Calu3 (cell line): ENCODE data around the gene IRX4. TPM values are rescaled to one million over a fixed set of nuclear protein-coding genes. Genes with fewer than 3 reads are reported as not detected.

Source experiments
- BruUV-seq: library from RNA; stranded (reverse); fragments of 400-500 nt; replicated peaks from 2 replicates; lab custom pipeline; 2021; lab: Mats Ljungman, UMichigan
- CTCF ChIA-PET: fragments of 300-600 bp; sonication (Branson Sonifier 250); formaldehyde crosslinking; loops from one replicate; lab custom pipeline; 2022; ENCODE audit warnings: antibody characterized with exemption; lab: Charles Lee
- DNase-seq: peaks from one replicate; pipeline ENCODE4 v3.0.0; 2022
- H3K27ac Mint-ChIP-seq: one replicate; pipeline ENCODE4 v1.8.0; 2022; ENCODE audit warnings: mixed read lengths; ENCODE audit not compliant: unreplicated experiment
- H3K27me3 Mint-ChIP-seq: one replicate; pipeline ENCODE4 v1.8.0; 2022; ENCODE audit warnings: mixed read lengths; ENCODE audit not compliant: unreplicated experiment
- H3K36me3 Mint-ChIP-seq: one replicate; pipeline ENCODE4 v1.8.0; 2022; ENCODE audit warnings: mild to moderate bottlenecking, moderate library complexity, mixed read lengths; ENCODE audit not compliant: insufficient read depth, unreplicated experiment
- H3K4me1 Mint-ChIP-seq: one replicate; pipeline ENCODE4 v1.8.0; 2022; ENCODE audit warnings: mild to moderate bottlenecking, low read depth, mixed read lengths; ENCODE audit not compliant: unreplicated experiment
- H3K4me3 Mint-ChIP-seq: one replicate; pipeline ENCODE4 v1.8.0; 2022; ENCODE audit warnings: mild to moderate bottlenecking, low read depth, moderate library complexity, mixed read lengths; ENCODE audit not compliant: unreplicated experiment
- H3K9me3 Mint-ChIP-seq: one replicate; pipeline ENCODE4 v1.8.0; 2022; ENCODE audit warnings: low read depth, mixed read lengths; ENCODE audit not compliant: unreplicated experiment
- intact Hi-C: fragments of 100-400 bp; cut with micrococcal nuclease; formaldehyde crosslinking; loops from one replicate; pipeline ENCODE4 v1.10.0; 2022; ENCODE audit not compliant: unreplicated experiment
- total RNA-seq: library from RNA; stranded (reverse); gene quantifications from 2 replicates; pipeline ENCODE4 v1.2.3, GENCODE V29; 2022
- TF ChIP-seq, protein P1 (sequence below): fragments of 200-600 bp; IDR thresholded peaks from one replicate; pipeline ENCODE4 v1.8.0; 2022; ENCODE audit warnings: antibody characterized with exemption; ENCODE audit not compliant: unreplicated experiment

The IRX4 gene
- total RNA-seq, 1 experiment from 2014 or later = not detected

DNA sequence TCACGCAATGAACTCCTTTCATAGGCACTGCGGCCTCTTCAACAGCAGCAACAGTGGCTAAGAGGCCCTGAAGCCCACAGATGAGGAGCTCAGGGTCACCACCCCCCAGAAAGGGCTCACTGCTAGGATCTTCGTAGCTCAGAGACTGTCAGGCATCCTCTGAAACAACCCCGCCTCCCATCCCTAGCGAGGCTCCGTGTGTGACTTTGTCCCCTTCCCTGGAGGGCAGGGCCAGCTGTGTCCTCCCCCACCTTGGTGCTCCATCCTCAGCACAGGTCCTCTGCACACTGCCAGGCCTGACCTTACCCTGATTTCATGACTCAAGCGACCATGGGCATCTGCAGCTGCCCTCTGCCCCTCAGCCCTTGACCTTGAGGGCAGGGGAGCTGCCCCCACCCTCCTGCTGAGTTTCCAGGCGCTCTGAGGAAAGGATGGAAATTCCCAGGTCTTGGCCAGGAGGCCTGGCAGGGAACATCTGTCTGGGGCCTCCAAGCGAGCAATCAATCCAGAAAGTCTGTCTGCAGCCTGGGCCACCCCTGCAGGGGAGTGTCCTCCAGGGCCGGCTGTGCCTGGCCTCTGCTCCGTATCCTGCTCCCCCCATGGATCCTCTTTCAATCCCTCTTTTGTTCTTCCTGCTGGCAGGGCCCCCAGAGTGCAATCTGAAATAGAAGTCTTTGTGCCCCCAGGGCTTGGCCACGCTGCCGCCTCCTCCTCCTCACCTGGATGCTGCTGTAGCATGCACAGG lies 6.8 kb upstream of the IRX4 start:
- H3K36me3 Mint-ChIP-seq = no peaks in the 10 kb centered on the region
- intact Hi-C loops = no loop called here
- H3K27ac Mint-ChIP-seq = no peak overlapping the region
- peaks cover 2% of the 10 kb centered on the region for H3K9me3 Mint-ChIP-seq
- TF ChIP-seq, protein P1, sequence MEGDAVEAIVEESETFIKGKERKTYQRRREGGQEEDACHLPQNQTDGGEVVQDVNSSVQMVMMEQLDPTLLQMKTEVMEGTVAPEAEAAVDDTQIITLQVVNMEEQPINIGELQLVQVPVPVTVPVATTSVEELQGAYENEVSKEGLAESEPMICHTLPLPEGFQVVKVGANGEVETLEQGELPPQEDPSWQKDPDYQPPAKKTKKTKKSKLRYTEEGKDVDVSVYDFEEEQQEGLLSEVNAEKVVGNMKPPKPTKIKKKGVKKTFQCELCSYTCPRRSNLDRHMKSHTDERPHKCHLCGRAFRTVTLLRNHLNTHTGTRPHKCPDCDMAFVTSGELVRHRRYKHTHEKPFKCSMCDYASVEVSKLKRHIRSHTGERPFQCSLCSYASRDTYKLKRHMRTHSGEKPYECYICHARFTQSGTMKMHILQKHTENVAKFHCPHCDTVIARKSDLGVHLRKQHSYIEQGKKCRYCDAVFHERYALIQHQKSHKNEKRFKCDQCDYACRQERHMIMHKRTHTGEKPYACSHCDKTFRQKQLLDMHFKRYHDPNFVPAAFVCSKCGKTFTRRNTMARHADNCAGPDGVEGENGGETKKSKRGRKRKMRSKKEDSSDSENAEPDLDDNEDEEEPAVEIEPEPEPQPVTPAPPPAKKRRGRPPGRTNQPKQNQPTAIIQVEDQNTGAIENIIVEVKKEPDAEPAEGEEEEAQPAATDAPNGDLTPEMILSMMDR = no peak
- H3K4me1 Mint-ChIP-seq = no peaks in the 10 kb centered on the region
- H3K4me3 Mint-ChIP-seq = no peak overlapping the region
- CTCF ChIA-PET = no interaction called here
- peaks cover 59% of the 10 kb centered on the region for H3K27me3 Mint-ChIP-seq
- no peak for DNase-seq
- BruUV-seq = no TSS peak

DNA sequence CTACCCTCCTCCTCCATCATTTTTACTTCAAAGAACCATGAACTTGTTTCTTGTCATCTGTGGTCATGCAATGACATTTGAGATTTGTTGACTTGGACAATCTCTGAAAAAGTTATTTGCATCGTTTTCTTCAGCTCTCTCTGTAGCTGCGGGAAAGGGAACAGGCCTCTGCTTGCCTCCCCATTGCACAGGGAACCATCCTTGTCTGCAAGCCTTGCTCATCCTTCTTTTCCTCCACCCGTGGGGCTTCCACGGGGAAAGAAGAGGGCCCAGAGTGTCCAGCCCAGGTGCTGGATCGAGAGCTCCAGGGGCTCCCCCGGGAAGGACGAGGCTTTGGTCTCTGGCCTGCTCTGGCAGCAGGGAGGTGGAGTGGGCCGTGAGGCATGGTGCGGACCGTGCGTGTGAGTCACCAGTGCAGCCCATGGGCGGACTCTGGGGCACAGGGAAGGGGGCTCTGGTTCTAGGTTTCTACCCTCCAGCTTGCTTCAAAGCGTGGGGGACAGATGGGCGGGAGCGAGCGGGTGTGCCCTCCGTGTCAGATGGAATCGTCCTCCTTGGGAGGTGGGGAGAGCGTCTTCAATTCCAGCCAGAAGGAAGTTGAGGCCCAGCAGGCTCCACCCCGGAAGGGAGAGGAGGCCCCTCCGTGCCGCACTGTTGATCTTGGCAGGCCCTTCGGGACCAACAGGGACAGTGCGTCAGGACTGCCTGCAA lies 6.0 kb upstream of the IRX4 start:
- no TSS peak for BruUV-seq
- H3K27ac Mint-ChIP-seq = no peak overlapping the region
- CTCF ChIA-PET = no interaction called here
- no peaks in the 10 kb centered on the region for H3K4me1 Mint-ChIP-seq
- TF ChIP-seq, protein P1 = no peak
- H3K9me3 Mint-ChIP-seq = peaks cover 2% of the 10 kb centered on the region
- H3K36me3 Mint-ChIP-seq = no peaks in the 10 kb centered on the region
- DNase-seq = no peak
- peaks cover 51% of the 10 kb centered on the region for H3K27me3 Mint-ChIP-seq
- H3K4me3 Mint-ChIP-seq = no peak overlapping the region
- intact Hi-C loops = no loop called here

DNA sequence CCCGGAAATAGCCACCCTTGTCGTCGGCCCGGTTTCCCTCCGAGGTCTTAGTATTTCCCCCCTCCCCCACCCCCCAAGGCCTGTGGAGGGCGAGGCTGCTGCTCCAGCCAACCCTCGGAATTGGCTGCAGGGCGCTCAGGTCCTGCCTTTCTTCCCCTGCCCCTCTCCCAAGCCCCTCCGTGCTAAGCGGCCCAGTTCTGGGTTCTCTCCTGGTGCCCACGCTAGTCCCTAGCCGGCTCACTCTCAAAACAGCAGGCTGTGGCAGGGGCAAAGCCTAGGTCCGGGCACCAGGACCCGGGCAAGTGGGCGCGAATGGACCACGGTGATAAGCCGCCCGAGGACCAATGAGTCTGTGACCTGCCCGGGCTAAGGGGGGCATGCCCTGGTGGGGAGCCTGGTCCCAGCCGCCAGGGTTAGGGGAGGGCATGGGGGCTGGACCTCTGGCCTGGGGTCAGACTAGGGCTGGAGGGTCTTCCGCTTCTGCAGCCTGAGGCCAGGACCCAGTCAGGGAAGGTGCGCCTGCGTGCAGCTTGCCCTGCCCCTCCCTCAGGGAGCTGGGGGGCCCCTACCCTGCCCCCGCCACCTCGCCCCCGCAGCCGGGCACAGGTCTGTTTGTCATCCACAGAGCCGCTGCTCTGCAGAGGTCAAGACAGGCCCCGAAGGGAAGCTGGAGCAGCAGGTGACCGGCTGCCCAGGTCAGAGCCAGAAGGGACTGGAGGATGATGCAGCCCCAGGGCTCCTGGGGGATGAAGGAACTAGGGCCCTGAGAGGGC lies 5.0 kb upstream of the IRX4 start:
- Mint-ChIP-seq H3K36me3 (no peaks in the 10 kb centered on the region), H3K27ac (no peak overlapping the region), H3K4me3 (no peak overlapping the region), H3K9me3 (peaks cover 2% of the 10 kb centered on the region), H3K27me3 (peaks cover 41% of the 10 kb centered on the region), H3K4me1 (no peaks in the 10 kb centered on the region)
- no peak for DNase-seq
- TF ChIP-seq, protein P1 = no peak
- BruUV-seq = no TSS peak
- intact Hi-C loops = no loop called here
- CTCF ChIA-PET = no interaction called here

DNA sequence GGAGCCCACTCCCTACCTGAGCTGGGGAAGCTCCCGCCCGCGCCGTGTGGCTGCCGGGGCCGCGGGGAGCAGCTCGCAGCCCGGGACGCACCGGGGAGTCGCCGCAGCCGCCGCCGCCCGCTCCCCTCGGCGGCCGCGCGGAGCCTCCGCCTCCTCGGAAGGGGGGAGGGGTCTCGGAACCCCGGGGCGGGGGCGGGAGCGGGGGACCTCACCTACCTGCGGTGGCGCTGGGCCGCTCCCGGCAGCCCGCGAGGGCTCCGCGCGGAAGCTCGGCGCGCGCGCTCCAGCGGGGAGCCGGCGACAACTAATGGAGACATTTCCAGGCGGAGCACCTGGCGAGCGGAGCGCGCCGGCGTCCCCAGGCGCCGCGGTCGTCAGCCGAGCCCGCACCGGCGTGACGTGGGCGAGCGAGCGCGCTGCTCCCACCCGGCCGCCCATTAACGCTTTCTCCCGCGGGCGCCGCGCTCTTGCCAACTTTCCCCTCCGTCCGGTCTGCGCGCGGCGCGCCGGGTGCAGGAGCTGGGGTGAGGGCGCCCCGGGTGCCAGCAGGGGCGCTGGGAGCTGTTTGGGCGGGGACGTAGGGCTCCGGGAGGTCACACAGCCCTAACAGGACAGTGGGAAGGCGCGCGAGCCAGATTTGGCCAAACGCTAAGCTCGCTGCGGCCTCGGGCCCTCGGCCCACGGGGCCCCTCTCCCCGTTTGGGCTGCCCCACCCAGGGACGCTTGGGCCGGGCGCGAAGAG lies 4.3 kb upstream of the IRX4 start:
- intact Hi-C loops = no loop called here
- Mint-ChIP-seq H3K36me3 (no peaks in the 10 kb centered on the region), H3K9me3 (peaks cover 2% of the 10 kb centered on the region), H3K27me3 (peaks cover 34% of the 10 kb centered on the region), H3K4me3 (no peak overlapping the region), H3K4me1 (no peaks in the 10 kb centered on the region), H3K27ac (no peak overlapping the region)
- no peak for DNase-seq
- BruUV-seq = no TSS peak
- TF ChIP-seq, protein P1 = no peak
- CTCF ChIA-PET = no interaction called here
